ENCODE results near the gene ZNF451. TPM values are rescaled to one million over a fixed set of nuclear protein-coding genes. Genes with fewer than 3 reads are reported as not detected.

ZNF451 gene
- polyA plus RNA-seq, 4 donors = 28.1 to 41.9 (median 38.5) TPM

DNA sequence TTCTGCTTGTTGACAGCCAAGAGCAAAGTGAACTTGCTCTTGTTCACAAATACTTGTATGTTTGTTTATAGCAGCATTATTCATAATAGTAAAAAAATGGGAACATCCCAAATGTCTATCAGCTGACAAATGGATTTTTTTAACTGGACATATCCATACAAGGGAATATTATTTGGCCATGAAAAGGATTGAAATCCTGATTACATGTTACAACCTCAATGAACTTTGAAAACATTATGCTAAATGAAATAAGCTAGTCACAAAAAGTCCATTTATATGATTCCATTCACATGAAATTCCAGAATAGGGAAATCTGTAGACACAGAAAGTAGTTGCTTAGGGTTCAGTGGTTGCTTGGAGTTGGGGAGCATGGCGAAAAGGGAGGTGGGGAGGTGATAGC is 53.7 kb downstream of the ZNF451 start:
- DNase-seq (ENCODE audit: low read depth in 4 of 4, low spot score in 3 of 4) = no peak

DNA sequence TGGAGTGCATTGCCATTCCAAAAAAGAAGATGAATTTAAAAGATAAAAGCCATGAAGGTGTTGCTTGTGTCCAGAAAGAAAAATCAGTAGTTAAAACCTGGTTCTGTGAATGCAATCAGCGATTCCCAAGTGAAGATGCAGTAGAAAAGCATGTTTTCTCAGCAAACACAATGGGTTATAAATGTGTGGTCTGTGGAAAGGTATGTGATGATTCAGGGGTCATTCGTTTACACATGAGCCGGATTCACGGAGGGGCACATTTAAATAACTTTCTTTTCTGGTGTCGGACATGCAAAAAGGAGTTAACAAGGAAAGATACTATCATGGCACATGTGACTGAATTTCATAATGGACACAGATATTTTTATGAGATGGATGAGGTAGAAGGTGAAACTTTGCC is 57.4 kb downstream of the ZNF451 start:
- no peak for DNase-seq (ENCODE audit: low read depth in 4 of 4, low spot score in 3 of 4)

DNA sequence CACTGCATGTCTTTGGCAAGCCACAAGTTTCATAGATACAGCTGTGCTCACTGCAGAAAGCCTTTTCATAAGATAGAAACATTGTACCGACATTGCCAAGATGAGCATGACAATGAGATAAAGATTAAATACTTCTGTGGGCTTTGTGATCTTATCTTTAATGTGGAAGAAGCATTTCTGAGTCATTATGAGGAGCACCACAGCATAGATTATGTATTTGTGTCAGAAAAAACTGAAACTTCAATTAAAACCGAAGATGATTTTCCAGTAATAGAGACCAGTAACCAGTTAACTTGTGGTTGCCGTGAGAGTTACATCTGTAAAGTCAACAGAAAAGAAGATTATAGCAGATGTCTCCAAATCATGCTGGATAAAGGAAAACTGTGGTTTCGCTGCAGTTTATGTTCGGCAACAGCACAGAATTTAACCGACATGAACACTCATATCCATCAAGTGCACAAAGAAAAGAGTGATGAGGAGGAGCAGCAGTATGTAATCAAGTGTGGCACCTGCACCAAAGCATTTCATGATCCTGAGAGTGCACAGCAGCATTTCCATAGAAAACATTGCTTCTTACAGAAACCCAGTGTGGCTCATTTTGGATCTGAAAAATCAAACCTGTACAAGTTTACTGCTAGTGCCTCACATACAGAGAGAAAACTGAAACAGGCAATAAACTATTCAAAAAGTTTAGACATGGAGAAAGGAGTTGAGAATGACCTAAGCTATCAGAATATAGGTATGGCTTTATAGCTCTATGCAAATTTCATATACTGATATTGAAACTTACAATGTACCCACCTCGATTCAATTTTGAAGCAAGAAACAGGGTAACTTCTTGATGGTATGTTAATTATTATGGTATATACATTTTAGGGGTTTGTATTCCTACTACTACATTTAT is 58.2 kb downstream of the ZNF451 start:
- DNase-seq (ENCODE audit: low read depth in 4 of 4, low spot score in 3 of 4) = no peak

DNA sequence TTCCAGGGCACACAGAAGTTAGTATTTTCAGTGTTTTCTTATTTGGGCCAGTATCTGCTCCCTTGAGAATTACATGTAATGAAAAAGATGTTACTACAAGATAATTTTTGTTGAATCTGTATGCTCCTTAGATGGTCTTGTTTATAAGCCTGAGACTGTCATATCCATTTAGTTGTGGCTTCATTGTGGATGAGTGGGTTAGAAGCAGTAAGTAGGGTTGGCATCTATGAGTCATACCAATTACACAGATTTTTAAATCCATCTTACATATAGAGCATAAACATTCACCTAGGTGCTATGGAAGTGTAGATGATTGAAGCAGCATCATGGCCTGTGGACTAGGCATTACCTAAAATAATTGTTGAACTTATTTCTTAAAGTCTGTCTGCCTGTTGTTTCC is 68.7 kb downstream of the ZNF451 start:
- DNase-seq (ENCODE audit: low read depth in 4 of 4, low spot score in 3 of 4) = no peak

DNA sequence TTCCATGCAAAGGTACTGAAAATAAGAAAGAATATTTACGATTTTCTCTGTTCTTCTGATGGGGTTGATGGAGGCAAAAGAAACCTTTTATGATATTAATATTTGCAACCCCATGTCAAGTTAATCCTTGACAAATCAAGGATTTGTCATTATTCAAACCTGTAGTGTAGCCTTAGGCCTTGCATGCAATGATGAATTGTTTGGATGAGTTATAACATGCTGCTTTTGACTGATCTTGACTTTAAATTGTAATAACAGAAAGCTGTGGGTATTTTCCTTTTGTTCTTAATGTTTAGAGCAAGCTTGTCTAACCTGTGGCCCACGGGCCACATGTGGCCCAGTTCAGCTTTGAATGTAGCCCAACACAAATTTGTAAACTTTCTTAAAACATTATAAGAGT is 69.1 kb downstream of the ZNF451 start:
- no peak for DNase-seq (ENCODE audit: low read depth in 4 of 4, low spot score in 3 of 4)

DNA sequence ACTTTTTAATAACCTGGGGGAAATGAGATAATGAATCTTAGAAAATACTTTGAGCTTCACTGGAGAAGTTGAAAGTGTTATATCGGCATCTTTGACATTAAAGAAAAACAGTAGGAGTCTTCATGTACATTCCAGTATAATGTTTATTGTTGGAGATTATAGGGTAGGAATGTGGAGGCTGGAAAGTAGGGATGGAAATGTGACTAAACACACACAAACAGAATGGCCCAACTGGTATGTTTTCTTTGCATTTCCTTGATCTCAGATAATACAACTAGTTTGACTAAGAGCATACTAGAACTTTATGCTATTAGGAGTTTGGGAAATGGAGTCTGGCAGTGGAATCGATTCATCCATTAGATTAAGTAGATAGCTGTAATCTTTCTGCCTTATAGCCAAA is 72.0 kb downstream of the ZNF451 start:
- DNase-seq (ENCODE audit: low read depth in 4 of 4, low spot score in 3 of 4) = no peak

DNA sequence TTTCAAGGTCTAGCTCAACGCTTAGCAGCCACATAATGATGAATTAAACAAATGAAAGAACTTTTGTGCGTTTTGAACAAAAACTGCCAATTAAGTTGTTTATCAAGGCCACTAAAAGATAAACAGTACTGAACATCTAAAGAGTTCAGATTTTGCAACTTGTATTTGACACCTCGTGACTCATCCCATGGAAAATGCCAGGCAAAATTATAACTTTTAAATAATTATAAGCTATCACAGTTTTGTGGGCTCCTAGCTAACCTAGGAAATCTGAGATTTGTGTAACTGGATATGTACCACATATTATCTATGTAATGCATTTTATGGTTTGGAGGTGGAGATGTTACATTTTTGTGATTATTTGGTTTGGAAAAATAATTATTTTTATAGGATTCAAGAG is 72.5 kb downstream of the ZNF451 start:
- no peak for DNase-seq (ENCODE audit: low read depth in 4 of 4, low spot score in 3 of 4)

DNA sequence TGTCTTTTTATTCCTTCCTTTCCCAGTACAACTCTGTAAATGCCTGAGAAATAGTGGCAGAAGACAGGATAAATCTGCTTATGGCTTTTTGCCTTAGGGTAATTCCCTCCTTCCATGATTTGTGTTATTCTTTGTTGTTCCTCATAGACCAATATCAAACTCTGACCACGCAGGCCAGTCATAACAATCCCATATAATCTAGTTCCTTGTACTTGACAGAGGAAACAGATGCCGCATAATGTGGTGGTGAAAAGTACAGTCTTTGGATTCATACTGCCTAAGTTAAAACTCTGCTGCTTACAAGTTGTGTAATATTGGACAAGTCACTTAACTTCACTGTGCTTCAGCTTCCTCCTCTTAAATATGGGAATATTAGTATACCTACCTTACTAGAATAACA is 74.0 kb downstream of the ZNF451 start:
- no peak for DNase-seq (ENCODE audit: low read depth in 4 of 4, low spot score in 3 of 4)

DNA sequence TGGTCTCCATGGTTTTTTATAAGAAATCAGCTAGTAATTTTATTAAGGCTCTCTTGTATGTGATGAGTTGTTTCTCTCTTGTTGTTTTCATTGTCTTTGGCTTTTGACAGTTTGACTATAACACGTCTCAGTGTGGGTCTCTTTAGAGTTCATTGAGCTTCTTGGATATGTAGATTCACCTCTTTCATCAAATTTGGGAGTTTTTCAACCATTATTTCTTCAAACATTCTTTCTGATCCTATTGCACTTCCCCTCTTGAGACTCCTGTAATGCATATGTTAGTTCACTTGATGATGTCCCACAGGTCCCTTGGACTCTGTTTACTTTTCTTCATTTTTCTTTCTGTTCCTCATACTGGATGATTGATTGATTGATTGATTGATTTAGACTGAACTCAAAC is 75.1 kb downstream of the ZNF451 start:
- DNase-seq (ENCODE audit: low read depth in 4 of 4, low spot score in 3 of 4) = no peak

DNA sequence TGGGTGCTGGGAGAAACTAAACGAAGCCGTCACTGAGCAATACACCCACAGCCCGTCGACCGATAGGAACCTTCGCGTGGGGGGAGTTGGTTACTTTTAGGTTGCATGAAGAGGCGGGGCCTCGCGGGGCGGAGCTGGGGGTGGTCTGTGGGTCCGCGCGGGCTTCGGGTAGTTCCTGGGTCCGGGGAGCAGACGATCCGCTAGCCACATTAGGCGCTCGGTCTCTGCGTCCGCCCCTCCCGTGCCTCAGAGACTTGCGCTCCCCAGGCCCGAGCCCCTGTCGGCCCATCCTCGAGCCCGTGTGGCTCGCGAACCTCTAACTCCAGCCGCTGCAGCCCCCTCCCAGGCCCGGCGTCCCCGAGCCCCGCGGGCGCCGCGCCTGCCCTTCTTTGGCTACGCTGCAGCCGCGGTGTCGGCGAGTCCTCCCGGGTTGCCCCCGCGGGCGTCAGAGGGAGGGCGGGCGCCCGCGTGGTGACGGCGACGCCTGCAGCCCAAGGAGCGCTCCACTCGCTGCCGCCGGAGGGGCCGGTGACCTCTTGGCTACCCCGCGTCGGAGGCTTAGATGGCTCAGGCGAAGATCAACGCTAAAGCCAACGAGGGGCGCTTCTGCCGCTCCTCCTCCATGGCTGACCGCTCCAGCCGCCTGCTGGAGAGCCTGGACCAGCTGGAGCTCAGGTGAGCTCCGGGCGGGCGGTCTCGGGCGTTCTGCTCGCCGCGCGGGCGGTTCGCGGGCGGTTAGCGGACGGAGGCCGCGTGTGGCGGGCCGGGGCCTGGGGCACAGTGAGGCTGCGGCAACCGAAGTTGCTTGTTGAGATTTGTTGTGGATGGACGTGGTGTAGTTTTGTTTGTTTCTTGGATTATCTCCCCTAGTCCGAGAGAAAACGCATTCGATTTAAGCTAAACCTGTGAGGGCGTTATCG is 82.4 kb downstream of the ZNF451 start, which contains the start of gene BAG2:
Gene BAG2, plus strand, starts transcription at position 191 of the 920 bp plus-strand sequence. Its CDS starts 372 bp downstream, at position 563.
- peak; percentile 57 to 62 (median 60) for DNase-seq (ENCODE audit: low read depth in 4 of 4, low spot score in 3 of 4)

DNA sequence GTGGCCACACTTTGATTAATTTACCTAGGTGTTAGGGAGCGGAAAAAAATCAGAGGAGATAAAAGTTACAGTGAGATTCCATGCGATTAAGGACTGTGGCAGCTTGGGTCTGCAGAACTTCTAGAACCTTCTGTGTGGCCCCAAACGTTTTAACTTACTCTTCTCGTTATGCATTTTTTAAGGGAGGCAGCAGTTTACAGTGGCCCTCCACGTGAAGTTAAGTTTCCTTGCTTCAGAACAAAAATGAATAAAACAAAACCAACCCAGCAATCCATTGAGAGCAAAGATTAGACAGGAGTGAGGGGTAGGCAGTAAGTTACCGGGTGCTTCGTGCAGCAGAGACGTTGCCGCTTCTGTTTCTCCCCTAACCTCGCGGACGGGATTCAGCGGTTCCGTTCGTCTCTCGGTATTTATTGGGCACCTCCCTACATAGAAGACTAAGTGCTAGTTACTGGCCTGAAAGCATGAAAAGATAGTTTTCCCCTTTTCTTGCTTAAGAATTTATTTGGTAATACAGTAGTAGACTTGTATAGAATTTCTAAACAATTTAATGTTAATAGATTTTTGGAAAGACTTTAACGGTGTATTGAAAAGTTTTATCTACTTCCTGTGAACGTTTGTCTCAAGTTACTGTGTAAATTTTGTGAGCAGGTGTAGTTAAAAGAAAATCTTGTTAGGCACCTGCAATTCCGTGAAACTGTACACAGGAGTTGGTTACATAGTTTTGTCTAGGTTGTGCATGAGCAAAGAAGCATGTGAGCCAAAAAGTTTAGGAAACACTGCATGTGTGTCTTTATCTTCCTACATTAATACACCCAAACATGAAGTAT is 83.3 kb downstream of the ZNF451 start:
- peak in 1 of 4 donors; percentile 23 for DNase-seq (ENCODE audit: low read depth in 4 of 4, low spot score in 3 of 4)

DNA sequence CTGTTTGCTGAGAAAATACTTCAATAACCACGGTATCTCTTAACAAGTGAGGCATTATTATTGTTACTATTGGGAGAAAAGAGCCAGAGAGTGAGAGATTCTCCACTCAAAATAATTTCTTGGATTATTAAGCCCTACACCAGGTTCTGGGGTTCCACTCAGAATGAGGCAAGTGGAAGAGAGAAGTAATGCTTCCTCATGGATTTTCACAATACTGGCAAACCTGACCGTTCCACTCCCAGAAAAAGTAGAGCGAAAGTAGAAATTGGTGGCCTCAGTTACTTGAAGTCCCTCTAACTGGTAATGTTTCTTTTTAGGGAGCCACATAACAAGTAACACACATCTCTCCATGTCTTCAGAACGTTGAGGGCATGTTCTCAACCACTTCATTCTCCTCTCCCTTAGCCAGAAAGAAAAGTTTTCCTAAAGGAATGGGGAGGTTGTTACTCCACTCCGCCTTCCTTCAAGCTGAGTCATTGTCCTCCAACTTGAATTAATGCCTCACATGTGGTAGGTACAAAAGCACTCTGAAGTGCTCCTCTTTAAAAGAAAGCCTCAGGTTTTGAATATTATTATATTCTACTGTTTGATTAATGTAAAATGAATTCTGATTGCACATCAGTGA is 84.0 kb downstream of the ZNF451 start:
- no peak for DNase-seq (ENCODE audit: low read depth in 4 of 4, low spot score in 3 of 4)

DNA sequence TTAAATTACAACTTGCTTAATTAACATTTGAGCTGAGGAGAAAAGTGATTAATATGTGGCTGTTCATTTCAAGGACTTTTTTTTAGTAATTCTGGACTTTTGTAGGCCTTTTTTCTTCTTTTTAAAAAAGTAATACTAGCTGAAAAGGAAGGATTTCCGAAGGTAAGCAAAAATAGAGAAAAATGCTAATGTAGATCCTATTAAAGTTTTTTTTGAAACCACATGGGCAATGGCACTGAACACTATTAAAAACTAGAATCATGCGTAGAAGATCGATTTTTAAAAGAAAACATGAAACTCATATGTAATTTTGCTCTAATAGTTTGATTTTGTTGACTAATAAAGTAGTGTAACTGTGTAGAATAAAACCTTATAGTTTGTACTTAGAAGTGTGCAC is 84.5 kb downstream of the ZNF451 start:
- no peak for DNase-seq (ENCODE audit: low read depth in 4 of 4, low spot score in 3 of 4)

DNA sequence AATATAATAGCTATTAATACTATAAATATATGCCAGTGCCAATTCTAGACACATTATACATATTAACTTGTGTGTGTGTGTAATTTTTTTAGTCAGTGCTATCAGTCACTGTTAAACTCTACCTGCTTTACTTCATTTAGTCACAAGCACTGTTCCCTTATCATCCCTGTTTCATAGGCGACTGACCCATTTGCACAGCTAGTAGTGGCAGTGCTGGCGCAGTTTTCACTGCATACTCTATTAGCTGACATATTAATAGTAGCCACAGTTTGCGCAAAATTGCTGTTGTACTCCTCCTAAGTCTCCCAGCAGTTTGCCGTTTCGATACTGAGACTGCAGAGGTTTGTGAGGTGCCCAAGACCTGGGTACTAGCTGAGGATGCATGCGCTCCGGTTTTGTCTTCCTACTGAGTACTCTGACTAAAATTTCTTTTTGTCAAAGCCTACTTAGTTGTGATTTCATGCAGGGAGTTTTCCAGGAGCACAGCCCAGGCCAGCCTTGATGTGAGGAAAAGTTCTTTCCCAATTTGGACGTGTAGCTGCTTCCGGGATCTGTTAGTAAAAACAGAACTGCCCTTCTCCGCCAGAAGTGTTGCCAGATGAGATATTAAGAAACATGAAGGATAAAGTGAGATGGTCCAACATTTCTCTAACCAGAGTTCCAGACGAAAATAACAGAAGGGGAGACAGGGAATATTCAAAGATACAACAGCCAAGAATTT is 87.7 kb downstream of the ZNF451 start:
- DNase-seq (ENCODE audit: low read depth in 4 of 4, low spot score in 3 of 4) = no peak

DNA sequence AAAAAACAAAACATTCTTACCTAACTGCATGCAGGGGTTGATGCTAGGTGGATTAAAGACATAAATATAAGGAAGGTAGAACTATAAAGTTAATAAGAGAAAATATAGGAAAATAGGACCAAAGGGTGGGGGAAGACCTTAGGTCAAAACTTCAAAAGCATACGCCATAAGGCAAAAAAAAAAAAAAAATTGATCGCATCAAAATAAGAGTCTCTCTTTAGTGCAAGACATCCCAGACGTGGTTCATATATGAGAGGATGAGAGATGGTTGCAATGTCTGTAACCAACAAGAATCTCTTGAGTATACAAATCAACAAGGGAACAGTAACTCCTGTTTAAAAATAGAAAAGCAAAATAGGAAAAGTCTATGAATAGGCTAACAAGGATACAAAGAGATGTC is 90.6 kb downstream of the ZNF451 start:
- no peak for DNase-seq (ENCODE audit: low read depth in 4 of 4, low spot score in 3 of 4)

DNA sequence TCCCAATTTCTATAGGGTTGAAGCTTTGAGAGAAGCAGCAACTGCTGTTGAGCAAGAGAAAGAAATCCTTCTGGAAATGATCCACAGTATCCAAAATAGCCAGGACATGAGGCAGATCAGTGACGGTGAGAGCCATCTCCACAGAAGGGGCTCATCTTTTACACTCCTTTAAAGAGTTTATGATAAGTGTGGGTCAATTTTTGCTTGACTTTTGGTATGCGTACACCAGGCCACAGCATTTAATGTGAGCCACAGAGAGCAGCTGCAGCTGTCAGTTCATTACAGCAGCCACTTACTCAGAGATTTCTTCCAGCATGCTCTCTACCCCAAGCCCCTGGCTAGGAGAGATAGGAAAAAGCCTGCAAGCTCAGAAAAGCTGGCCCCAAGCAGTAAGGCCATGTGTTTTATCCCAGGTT is 92.0 kb downstream of the ZNF451 start:
- no peak for DNase-seq (ENCODE audit: low read depth in 4 of 4, low spot score in 3 of 4)

DNA sequence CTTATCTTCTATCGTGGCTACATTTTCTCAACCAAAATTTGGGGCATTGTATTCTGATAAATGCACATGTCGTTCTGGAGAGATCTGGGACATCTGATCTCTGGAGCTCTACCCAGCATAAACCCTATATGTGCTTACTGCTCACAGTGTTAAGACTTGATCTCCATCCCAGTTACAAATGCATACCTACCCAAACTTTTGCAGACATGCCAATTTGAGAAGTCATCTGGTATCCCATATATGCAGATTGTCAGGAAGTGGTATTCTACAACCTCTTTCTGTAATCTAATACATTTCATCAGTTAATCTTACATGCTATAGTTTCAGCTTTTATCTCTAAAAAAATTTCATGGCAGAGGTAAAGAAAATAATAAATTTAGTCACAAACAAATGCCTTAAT is 93.3 kb downstream of the ZNF451 start:
- DNase-seq (ENCODE audit: low read depth in 4 of 4, low spot score in 3 of 4) = no peak

DNA sequence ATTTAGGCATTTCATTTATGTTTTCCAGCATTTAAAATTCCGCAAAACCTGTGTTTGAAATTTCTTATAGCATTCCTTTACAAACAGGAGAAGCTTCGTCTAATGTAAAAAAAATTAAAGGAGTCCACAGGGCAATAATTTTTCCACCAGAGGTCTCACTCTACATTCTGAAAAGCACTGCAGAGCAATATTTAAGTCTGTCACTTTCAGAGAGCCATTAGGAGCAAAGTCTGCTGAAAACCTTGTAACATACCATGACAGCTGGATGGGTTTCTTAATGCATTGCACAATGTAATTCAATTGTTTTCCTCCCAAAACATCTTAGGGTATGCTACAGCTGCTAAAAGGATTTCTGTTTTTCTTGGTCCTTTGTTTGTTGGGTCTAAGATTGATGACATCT is 100.2 kb downstream of the ZNF451 start:
- DNase-seq (ENCODE audit: low read depth in 4 of 4, low spot score in 3 of 4) = no peak

DNA sequence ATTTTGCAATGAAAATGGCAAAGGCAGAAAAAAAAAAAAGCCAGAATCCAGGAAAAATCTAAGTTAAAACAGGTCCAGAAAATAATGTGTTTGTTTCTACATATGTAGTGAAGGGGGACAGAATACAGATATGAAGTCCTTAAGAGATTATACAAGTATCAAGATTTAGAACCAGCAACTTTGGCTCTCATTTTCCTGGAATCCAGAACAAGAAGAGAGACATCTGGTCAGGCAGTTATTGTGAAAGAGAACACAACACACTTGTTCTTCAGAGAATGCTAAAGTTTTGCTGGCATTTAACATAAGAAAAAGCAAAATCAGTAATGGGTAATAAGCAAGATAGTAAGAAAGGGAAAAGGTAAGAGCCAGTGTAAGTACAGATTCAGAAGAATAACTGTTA is 103.2 kb downstream of the ZNF451 start:
- no peak for DNase-seq (ENCODE audit: low read depth in 4 of 4, low spot score in 3 of 4)
